GM21515 (cell line): Measurements from ENCODE around the gene MALRD1.

Experiments
- ATAC-seq: cut with Tn5 transposase; IDR thresholded peaks from one replicate; pipeline ENCODE4 v1.9.1; 2021; ENCODE audit not compliant: unreplicated experiment

MALRD1 gene

DNA sequence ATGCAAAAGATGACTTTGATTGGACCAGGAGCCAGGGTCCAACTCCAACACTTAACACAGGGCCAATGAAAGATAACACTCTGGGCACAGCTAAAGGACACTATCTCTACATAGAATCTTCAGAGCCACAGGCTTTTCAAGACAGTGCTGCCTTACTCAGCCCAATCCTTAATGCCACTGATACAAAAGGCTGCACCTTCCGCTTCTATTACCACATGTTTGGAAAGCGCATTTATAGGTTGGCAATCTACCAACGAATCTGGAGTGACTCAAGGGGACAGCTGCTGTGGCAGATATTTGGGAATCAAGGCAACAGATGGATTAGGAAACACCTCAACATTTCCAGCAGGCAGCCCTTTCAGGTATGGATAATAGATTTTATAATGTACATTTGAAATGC, 160.7 kb downstream of the MALRD1 start:
- no peak for ATAC-seq

DNA sequence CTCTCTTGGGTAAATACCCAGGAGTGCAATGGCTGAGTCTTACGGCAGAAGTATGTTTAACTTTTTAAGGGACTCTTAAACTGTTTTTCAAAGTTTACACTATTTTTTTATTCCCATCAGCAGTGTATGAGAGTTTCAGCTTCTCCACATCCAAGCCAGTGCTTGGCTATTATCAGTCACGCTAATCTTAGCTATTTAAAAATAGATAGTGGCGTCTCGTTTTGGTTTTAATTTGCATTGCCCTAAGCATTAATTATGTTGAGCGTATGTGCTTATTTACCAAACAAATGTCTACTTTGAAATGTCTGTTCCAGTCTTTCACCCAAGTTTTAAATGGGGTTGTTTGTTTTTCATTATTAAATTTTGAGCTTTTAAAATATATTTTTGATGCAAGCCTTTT, 164.0 kb downstream of the MALRD1 start:
- no peak for ATAC-seq

DNA sequence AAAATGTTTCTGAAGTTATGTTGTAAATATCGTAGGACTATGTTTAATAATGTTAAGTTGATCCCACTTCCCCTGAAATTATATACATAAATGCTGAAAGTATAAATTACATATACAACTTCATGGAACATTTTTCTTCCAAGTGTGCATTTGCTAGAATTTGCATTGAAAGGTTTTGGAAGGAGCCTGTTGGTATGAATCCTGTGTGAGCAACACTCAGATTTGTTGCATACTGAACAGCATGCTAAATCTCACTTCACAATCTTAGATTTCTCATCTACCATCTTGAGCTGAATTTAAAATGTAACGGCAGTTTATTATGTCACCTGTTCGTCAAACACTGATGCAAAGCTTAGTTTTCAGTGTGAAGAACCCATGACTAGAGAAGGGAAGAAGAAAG, 172.6 kb downstream of the MALRD1 start:
- ATAC-seq = no peak

DNA sequence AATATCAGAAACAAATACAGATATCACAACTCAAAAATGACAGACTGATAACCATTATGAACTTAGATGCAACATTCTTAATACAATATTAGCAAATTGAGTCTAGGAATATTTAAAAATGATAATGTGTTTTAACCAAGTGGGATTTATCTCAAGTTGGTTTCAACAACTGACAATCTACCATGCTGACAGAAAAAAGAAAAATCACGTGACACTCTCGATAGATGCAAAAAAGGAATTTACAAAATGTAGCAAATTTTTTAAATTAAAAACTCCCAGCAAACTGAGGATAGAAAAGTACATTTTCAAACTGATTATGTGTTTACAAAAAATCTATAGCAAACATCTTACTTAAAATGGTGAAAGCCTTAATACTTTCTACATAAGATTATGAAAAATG, 177.4 kb downstream of the MALRD1 start:
- no peak for ATAC-seq

DNA sequence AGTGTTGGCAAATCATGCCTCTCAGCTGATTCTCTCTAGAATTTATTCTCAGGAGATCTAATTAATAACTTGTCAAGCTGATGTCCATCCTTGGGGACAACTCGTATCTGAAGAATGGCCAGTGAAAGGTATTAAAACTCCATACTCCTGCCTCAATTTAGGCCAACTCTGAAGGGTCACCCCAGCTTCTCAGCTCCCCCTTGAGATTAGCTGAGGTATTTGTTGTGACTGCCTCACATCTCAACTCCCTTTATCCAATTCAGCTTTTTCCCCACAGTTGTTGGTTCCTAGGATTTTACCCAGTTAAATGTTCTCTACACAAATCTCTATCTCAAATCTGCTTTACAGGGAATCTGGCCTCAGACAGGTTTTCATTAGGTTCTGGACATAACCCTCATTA, 182.4 kb downstream of the MALRD1 start:
- no peak for ATAC-seq

DNA sequence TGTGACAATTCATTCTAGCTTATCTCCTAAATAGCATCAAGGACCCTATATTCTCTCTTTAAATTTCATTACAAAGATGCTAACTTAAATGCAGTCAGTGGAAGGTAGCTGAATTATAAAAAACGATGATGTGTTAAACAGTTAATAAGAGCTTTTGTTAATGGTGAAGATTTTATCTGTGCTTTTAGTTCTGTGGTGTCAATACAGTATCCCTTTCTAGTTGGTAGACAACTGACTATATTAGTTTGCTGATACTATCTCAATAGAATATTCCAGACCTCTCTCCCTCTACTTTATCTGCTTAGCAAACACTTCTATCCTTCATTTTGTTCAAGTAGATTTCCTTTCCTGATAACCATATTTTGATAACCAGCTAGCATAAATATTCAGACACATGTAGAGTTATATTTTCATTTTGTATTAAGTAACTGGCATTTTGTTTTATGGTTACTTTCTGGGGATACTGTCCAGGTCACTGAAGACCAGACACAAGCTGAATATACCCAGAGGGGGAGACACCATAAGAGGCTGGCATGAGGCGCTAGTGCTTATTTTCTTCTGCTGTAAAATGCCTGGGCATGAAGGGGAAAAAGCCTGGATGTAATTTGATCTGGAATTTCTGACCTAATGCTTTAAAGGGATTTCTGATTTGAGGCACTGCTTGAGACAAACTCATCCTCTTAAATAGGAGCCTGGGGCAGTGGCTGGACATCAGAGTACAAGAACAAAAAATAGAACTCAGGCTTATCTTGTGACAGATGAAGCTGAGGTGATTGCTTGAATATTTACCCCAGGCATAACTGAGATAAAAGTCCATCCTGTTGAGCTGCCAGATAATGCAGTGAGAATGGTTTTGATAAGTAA, 197.5 kb downstream of the MALRD1 start:
- ATAC-seq = no peak

DNA sequence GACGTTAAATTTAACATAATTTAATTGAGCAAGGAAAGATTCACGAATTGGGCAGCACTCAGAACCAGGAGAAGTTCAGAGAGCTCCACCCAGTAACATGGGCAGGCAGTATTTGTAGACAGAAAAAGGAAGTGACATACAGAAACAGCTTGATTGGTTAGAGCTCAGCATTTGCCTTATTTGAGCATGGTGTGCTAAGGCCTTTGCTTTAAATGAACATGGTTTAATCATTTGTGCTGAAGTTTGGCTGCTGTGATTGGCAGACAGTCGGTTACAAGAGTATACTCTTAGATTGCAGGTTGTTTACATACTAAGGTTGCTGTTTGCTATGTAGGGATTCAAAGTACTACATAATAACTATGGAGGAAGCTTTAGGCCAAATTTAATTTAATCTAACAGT, 199.2 kb downstream of the MALRD1 start:
- ATAC-seq = no peak

DNA sequence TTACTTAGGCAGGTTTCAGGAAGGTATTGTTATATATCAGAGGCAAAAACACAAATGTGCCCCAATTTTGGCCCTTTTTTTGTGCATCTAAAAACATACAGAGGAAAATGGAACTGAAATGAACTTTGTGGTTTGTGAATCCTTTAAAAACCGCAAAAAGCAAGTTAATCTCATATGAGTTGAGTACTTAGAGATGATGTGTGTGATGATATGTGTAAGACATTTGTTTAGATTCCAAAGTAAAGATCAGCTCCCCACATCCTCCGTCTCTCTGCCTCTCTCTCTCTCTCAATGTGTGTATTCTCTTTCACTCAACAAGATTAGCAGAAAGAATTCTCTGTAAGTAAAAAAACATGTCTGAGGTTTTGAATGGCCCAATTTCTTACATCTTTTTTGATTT, 201.9 kb downstream of the MALRD1 start:
- no peak for ATAC-seq

DNA sequence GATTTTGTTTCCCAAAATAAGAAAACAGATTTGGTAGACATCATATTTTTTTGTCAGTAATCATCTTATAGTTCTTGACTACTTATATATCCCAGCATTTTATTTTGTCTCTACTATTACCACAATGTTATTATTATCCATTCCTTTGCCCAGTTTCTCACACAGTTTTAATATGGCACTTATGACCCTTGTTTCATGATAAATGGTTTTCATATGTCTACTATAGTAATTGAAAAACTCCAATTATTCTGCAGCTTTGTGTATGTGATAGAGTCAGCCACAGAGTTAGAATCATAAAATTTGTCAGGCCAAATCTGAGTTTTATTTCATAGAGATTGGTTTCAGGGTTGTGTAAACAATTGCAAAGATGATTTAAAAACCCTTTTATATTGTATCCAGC, 203.9 kb downstream of the MALRD1 start:
- ATAC-seq = no peak

DNA sequence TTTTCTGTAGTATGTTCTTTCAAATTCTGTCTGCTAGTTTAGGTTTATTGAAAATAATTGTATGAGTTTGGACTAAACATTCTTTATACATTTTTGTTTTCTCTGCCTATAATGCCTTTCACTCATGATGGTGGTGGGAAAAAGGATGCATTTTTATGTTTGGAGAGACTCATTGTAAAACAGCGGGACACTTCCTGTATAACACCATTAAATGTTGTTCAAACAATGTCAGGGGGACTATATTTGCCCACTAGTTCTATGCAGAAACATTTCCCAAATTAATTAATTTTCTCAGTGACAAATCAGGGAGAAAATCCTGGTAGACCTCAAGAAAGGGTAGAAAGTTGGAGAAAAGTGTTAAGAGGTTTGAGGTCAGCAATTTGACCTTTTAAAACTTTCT, 207.7 kb downstream of the MALRD1 start:
- ATAC-seq = no peak

DNA sequence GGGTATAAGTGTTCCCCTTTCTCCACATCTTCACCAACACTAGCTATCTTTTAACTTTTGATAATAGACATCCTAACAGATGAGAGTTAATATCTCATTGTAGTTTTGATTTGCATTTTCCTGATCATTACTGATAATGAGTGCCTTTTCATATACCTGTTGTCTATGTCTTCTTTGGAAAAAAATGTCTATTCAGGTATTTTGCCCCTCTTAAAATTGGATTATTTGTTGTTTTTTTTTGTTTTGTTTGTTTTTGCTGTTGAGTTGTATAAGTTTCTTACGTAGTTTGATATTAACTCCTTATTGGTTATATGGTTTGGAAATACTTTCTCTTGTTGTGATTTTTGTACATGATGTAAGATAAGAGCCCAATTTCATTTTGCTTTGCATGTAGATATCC, 214.7 kb downstream of the MALRD1 start:
- ATAC-seq = no peak

DNA sequence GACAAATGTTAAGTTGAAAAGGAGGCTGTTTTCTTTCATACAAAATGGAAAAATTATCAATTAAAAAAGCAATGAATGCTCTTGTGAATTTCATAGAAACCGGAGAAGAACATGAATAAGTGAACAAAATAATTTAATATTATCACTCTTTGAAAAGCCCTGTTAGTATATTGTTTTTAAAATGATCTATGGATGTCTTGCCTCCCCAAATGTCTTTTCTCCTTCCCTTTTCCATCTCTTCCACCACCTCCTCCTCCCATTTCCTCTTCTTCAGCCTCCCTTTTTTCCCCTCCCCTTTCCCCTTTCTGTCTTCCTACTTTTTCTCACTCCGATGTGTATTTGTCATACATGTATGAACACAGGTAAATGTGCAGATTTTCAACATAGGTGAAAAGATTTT, 234.7 kb downstream of the MALRD1 start:
- ATAC-seq = no peak

DNA sequence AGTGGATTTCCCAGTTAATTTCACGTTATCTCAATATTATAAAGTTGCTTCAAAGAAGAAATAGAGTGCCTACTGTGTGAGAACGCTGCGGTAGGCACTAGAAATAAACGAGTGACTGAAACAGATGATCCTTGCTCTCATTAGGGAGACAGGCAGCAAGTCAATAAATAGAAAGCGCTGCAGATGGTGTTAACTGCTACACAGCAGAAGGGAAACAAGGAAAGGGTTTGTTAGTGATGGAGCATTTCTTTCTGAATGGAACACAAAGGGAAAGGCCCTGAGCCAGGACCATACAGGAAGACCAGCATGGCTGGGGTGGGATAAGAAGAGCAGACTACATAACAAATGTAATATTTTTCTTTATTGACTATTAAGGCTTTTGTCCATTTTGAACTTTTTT, 235.2 kb downstream of the MALRD1 start:
- no peak for ATAC-seq

DNA sequence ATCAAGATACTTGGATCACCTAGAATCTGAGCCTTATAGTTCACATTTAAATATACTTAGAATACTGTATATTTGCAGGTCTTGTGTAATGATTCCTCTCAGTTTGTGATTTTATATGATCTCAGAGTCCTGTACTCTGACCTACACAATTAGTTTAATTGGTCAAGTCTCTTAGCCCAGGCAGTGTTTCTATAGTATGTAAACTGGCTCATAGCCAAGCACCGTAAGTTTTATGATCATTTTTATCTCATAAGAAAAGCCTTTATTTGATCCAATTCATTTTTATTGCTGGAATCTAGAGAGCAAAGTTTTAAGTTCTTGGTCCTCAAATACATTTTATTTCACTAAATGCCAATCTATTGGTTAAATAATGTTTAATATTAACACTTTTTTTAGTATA, 242.2 kb downstream of the MALRD1 start:
- ATAC-seq = no peak

DNA sequence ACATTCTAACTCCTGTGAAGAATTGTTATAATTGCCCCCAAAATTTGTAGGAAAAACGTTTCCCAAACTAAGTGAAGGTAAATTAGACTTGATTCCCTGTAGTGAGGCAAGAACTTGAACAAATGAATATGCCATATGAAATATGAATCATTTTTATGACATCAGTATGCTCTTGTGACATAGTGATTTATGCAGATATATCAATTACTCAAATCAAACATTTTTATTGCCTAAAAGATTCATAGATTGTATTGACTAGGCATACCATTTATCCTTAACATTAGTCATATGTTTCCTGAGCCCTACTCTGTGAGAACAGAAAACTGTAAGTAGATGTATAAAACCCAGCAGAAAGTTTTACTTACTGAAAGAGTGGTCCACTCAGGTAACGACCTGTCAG, 245.6 kb downstream of the MALRD1 start:
- no peak for ATAC-seq

DNA sequence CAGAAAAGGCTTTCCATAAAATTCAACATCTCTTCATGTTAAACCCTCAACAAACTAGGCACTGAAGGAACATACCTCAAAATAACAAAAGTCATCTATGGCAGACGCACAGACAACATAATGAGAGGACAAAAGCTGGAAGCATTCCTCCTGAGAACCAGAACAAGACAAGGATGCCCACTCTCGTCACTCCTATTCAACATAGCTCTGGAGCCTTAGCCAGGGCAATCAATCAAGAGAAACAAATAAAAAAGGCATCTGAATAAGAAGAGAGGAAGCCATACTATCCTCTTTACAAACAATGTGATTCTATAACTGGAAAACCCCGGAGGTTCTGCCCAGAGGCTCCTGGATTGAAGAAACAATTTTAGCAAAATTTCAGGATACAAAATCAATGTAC, 251.0 kb downstream of the MALRD1 start:
- no peak for ATAC-seq

DNA sequence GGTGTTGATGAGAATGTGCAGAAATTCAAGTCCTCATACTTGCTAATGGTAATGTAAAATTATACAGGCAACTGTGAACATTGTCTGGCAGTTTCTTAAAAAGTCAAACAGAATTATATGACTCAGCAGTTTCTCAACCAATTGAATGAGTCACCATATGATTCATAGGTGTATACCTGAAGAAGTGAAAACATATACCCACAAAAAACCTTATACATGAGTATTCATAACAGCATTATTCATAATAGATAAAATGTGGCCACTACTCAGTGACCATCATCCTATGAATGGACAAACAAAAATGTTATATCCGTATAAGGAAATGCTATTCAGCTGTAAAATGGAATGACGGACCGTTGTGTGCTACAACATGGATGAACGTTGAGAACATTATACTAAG, 253.5 kb downstream of the MALRD1 start:
- ATAC-seq = no peak

DNA sequence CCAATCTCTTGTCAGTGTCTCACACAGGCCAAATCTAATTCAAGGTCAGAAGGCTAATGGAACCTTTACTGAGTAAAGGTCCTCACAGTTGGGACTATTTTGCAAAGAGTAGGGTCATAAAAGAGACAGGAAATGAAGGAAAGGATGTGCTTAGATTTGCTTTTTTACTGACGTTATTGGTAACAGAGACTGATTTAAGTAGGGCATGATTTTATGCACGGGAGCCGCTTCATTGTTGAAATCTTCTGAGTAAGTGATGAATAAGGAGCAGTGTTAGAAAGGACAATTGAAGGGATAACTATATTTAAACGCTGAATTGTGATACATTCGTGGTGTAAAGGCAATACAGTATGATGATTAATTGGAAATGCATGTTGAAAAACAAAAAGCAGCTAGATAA, 261.5 kb downstream of the MALRD1 start:
- ATAC-seq = no peak

DNA sequence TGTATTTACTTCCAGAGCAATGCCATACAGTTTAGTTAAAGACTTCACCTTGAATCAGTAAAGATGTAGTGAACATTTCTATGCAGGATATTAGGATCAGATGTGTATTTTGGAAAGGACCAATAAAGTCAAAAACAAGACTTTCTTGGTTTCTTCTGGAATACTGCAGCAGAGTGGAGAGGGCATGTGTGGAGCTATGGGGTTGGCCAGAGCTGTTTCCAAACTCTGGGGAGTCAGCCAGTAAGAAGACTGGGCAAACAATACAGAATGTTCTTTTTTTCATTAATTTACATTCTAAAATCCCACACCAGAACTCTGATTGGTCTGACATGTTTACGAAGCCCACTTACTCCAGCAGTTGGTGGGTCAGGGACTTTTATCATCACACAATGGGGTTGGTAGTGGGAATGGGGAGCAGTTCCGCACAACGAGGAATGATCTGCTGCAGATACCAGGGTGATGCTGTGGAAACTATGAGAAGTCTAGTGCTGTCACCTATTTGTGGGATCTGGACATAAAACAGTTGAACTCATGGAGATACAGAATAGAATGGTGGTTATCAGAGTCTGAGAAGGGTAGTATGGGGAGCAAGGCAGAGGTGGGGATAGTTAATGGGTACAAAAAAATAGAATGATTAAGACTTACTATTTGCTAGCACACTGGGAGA, 267.7 kb downstream of the MALRD1 start:
- ATAC-seq = no peak

DNA sequence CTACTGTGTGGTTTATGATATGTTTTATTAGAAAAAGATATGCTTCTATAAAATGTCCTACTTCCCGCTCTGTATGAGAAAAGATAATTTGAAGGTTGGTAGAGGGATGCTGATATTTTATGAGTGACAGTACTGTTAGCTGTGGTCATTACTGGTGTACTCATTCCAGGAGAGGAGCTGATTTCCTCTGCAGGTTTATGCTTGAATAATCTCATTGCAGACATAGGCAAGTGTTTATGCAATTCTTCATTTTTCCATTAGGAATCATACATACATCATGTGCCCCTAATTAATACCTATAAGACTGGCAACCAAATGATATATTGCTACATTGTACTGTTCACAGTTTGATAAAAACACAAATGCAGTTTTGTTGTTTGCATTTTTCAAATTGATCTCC, 269.4 kb downstream of the MALRD1 start:
- ATAC-seq = no peak

DNA sequence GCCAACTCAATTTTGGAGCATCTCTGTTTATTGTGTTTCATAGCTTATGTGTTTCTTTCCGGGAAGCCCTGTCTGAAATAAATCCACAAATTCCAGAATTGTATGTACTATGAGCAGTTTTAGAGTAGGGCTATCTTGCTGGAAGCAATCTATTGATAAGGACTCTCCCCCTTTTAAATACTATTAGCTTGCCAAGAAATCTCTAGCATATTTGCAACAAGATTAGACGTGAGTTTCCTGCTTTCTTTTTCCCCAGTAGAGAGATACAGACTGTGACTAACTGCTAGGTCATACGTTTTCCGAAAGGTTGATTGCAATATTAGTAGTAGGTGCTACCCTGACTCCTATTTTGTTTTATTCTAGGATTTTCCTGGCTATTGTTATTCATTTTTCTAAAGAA, 277.0 kb downstream of the MALRD1 start:
- ATAC-seq = no peak

DNA sequence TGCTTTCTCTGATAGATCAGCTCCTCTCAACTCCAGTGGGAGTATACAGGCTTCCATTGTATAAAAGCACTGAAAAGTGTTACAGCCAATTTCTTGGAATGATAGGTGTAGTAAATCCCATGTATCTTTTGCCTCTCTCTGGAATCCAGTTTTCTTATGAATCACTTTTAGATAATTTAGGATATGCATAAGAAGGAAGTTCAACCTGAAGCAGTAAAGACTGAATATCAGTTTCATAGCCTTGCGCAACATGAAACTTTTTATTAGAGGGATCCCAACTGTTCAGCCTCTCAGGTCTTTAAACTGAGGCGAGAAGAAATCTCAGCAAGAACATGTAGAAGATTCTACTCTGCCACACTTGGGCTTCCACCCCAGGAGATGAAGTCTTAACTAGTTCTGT, 280.0 kb downstream of the MALRD1 start:
- no peak for ATAC-seq

DNA sequence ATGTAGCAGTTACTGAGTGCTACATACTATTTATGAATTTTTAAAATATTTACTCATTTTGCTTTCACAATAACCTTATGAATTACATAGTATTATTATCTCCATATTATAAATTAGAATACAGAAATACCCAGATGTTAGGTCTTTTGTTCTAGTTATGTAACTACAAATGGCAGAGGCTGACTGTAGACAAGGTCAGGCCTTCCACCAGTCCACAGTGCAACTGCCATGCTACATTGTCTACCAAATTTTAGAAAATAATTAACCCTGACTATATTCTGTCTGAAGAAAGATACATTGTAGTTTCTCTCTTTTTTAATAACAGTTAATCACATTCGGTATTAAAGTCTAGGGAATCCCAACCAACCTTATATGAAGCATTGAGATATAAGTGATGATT, 280.9 kb downstream of the MALRD1 start:
- no peak for ATAC-seq
